HG03175 (cell line): ENCODE data around the gene TNRC6C.
"Not testable (repeated sequence)": the region's sequence is repeated elsewhere in the genome, so short reads cannot be mapped to it uniquely, and the experiment has no call there.

Experiments used
- ATAC-seq: cut with Tn5 transposase; IDR thresholded peaks from one replicate; pipeline ENCODE4 v1.9.1; 2021; ENCODE audit warnings: mild to moderate bottlenecking, moderate library complexity; ENCODE audit not compliant: unreplicated experiment

Gene TNRC6C

GRCh38 chr17:78072961-78073360, 114.5 kb downstream of the TNRC6C start:
- ATAC-seq: no peak

DNA sequence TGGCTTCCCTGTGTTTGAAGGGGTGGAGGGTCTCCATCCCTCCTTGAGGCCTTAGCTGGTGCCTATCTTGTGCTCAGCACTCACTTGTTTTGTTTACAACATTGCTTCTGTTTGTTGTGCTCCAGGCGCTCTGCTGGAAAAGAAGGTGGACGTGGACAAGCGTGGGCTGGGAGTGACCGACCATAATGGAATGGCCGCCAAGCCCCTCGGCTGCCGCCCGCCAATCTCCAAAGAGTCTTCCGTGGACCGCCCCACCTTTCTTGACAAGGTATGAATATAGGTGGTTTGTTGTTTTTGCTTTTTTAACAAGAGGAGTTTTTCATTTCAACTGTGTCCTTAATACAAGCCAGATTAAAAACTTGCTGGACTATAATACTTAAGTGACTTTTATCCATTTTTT, 116.5 kb downstream of the TNRC6C start:
- no peak for ATAC-seq

DNA sequence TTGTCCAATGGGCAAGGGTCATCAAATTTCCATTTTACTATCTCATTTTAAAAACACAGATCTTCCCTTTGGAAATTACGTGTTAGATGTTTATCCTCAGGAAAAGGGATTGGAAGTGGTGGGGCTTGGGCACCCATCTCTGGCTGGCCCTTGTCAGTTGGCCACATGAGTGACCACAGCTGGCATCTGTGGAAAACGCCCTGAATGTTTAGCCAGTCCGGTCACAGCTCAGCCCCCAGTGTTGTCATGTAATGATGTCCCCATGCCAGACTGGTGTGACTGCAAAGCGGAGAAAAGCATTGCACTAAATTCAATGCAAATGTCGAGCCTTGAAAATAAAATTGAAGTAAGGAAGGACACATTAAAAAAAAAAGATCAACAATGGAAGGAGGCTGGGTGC, 117.0 kb downstream of the TNRC6C start:
- ATAC-seq: no peak

DNA sequence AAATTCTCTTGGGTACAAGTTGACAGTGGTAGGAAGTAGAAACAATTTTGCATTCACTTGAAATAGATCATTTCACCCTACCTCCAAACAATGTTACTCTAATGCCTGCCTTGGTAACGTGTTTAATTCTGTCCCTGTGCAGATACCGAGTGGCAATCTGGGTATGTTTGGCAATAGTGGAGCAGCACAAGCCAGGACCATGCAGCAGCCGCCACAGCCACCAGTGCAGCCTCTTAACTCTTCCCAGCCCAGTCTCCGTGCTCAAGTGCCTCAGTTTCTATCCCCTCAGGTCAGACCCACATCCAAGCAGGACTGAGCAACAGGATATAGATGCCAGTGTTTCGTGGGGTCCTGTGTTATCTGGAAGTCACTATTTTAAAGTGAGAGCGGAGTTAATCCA, 120.8 kb downstream of the TNRC6C start:
- ATAC-seq: no peak

DNA sequence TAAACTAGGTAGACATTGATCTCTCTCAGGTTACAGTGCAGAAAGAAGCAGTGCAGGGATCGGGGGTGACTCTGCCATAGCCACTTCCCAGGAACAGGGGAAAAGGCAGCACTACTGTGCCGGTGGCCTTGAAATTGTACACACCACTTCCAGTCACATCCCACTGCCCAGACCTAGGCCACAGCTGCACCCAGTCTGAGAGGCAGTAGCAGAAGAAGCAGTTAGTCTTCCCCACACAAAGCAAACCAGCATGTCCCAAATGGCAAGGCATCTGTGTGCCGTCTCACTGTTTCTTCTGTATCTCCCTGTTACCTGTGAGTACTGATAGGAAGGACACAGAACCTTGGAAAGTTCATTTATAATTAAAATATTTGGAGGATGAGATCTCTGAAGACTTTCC, 123.0 kb downstream of the TNRC6C start:
- ATAC-seq: no peak

DNA sequence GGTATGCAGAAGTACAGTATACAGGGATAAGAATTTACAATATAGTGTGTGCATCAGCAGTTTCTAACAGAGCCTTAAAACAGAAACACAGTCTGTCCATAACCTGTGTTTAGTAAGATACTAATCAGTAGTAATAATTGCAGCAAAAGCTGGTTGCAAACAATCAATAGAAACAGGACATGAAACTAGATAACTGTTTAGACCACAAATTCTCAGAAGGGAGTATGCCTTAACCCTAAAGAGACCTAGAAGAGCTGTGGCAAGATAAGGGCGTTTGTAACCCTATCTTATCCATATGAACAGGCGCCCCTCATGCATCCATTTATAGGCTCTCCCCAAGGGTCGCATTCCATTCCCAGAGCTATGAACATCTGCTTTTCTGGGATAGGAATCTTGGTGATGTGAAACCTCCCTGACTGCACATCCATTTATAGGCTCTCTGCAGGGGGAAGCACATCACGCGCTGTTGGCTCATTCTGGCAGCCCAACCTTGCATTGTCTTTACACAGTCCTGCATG, 123.9 kb downstream of the TNRC6C start:
- not testable (repeated sequence) for ATAC-seq

- no peak for ATAC-seq
Observed at GRCh38 chr17:78082988-78083387, 124.5 kb downstream of the TNRC6C start.

- no peak for ATAC-seq
Observed at GRCh38 chr17:78086740-78087139, 128.2 kb downstream of the TNRC6C start.

- no peak for ATAC-seq
Observed at GRCh38 chr17:78088529-78088928, 130.0 kb downstream of the TNRC6C start.

DNA sequence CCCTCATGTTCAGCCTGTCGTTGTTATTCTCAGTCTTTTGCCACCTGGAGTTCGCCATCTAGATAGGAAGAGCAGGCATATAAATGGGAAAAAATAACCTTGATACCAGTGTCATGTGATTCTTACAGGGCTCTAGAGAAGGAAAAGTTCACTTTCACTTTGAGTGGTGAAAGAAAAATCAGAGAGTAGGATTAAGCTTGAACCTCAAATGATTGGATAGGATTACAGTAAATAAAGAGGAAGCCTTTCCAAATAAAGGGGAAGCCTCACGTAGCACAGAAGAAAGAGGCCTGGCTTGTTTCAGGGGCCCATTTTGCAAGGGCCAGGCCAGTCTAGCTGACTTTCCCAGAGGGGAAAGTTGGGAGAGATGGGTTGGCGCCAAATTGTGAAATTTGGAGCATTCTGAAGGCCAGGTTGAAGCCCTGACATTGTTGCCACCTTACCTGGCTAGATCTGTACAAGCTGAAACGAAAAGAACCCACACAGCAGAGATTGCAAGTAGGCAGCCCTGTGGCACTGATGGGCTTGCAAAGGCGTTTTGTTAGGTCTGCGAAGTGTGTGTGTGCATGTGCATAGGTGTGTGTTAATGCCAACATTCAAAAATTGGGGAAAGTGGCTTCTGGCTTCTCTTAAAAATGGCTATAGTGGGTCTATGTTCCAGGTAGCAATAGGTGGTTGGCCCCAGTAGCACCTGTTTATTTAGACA, 131.2 kb downstream of the TNRC6C start:
- no peak for ATAC-seq

GRCh38 chr17:78092794-78093324, 134.4 kb downstream of the TNRC6C start:
- ATAC-seq: no peak

GRCh38 chr17:78095035-78095434, 136.5 kb downstream of the TNRC6C start:
- ATAC-seq: no peak

DNA sequence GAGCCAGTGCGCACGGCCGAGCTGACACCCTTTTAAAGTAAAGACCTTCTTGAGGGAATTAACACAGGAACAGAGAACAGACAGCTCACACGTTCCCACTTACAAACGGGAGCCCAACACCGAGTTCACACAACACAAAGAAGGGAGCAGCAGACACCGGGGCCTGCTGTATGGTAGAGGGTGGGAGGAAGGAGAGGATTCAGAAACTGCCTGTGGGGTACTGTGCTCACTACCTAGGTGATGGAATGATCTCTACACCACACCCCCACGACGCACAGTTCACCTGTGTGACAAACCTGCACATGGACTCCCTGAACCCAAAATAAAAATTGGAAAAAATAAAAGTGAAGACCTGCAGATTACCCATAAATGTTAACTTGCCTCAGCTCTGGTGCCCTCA, 137.6 kb downstream of the TNRC6C start:
- ATAC-seq: no peak

DNA sequence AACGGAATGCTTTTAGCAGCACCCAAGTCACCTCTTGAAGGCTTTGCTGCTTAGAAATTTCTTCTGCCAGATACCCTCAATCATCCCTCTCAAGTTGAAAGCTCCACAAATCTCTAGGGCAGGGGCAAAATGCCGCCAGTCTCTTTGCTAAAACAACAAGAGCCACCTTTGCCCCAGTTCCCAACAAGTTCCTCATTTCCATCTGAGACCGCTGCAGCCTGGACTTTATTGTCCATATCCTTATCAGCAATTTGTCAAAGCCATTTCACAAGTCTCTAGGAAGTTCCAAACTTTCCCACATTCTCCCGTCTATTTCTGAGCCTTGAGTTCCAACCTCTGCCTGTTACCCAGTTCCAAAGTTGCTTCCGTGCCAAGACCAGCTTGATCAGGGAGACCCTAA, 142.6 kb downstream of the TNRC6C start:
- no peak for ATAC-seq

GRCh38 chr17:78101542-78101941, 143.0 kb downstream of the TNRC6C start:
- no peak for ATAC-seq

- no peak for ATAC-seq
Observed at GRCh38 chr17:78103311-78103710, 144.8 kb downstream of the TNRC6C start.

DNA sequence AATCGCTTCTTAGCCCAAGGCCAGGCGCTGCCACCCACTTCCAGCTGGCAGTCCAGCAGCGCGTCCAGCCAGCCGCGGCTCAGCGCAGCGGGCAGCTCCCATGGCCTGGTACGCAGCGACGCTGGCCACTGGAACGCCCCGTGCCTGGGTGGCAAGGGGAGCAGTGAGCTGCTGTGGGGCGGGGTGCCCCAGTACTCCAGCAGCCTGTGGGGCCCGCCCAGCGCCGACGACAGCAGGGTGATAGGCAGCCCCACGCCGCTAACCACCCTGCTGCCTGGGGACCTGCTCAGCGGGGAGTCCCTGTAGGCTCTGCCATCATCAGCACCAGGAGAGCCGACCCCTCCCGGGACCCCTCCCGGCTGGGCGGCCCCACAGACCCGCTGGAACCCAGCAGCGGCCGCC, 146.0 kb downstream of the TNRC6C start:
- ATAC-seq: no peak

GRCh38 chr17:78105101-78105500, 146.6 kb downstream of the TNRC6C start:
- no peak for ATAC-seq

- no peak for ATAC-seq
Observed at GRCh38 chr17:78105551-78105950, 147.0 kb downstream of the TNRC6C start.

DNA sequence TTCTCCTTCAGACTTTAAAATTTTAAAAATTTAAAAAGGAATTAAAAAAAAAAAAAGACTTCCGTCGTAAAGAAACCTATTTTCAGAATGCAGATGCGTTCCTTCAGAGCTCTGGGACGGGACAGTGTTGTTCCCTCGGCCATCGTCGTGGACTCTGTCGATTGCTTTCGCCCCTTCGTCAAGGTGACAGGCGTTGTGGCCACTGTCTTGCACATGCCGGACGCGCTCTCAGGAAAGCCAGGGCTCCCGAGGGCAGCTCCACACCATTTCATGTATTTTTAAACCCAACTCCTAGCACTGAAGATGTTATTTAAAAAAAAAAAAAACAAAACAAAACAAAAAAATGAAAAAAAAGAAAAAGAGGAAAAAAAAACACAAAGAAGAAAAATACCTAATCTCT, 147.7 kb downstream of the TNRC6C start:
- no peak for ATAC-seq

DNA sequence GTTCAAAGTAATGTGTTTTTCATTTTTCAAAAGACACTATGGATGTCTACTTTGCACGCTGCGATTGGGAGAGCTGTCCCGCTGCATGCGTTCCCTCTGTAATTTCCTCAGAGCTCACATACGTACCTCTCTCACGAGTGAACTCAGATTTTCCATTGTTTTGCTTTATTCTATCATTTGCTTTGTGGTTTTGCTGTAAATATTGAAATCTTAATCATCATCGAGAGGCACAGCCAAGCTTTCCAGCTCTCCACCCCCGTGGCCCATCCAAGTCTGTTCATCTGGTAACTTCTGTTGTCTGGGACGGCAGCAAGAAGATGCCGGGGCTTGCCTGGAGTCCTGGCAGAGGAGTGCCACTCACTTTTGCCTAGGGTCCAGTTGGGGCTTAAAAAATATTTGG, 149.0 kb downstream of the TNRC6C start:
- no peak for ATAC-seq

GRCh38 chr17:78107976-78108725, 149.6 kb downstream of the TNRC6C start:
- no peak for ATAC-seq
